Testis (tissue), 2 donors: ENCODE results near the gene LSM3.

ENCODE experiments used
- CTCF ChIP-seq, 3 experiments: fragments of 450-650 bp in 2 of 3; fragments of 200-600 bp in 1 of 3; sonication (generic) in 1 of 3; IDR thresholded peaks; one replicate each; pipeline ENCODE4 v1.5.1; 2016 to 2019; ENCODE audit warnings: antibody characterized with exemption in 3 of 3, mild to moderate bottlenecking in 2 of 3, moderate library complexity in 1 of 3
- POLR2A ChIP-seq: fragments of 450-650 bp; IDR thresholded peaks from one replicate; pipeline ENCODE4 v1.6.1; 2017; ENCODE audit warnings: antibody characterized with exemption, mild to moderate bottlenecking, moderate library complexity

- TF ChIP-seq CTCF (IDR thresholded peaks at IDR 0.05) = no peak
- TF ChIP-seq POLR2A = no peak
These were observed 4.1 kb upstream of the LSM3 start for GRCh38 chr3:14174483-14174882.
